NB4 (cell line): Measurements from ENCODE around the gene CCNT1.

ENCODE experiments used
- MYC ChIP-seq: IDR thresholded peaks from 2 replicates; pipeline ENCODE4 v1.6.1; 2011; ENCODE audit warnings: low read depth, low read length
- TF ChIP-seq, protein P1 (sequence below): IDR thresholded peaks from 2 replicates; pipeline ENCODE4 v1.6.1; 2011; ENCODE audit warnings: low read depth, low read length
- TF ChIP-seq, protein P2 (sequence below): IDR thresholded peaks from one replicate; pipeline ENCODE4 v1.5.1; 2012; ENCODE audit warnings: low read depth, low read length

DNA sequence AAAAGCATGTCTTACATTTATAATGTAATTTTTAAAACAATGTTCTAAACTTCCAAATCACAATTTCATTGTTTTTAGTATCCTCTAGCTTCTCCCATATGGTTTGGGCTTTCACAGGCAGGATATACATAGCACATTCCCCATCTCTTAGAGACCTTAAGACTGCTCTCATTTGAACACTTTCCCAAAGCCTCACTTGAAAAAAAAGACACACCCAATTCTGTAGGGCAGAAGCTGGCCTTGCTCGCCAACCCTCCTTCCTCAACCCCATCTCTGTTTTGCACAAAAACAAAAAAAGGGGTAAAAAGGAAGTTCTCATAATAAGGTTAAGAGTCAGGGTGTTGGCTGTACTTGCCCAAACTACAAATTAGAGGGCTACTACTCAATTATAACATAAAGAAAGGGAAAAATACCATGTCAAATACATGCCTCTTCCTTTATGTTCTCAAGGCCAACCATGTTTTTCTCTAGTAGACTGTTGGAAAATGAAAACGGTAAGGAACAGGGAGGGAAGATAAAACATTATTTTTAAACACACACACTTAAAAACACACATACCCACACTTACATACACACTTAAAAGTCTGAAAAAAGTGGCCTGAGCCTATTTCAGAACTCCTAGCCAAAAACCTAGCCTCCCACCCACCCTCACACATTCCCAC lies 24.6 kb downstream of the CCNT1 start:
- TF ChIP-seq, protein P1, sequence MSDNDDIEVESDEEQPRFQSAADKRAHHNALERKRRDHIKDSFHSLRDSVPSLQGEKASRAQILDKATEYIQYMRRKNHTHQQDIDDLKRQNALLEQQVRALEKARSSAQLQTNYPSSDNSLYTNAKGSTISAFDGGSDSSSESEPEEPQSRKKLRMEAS, result no peak
- TF ChIP-seq, protein P2, sequence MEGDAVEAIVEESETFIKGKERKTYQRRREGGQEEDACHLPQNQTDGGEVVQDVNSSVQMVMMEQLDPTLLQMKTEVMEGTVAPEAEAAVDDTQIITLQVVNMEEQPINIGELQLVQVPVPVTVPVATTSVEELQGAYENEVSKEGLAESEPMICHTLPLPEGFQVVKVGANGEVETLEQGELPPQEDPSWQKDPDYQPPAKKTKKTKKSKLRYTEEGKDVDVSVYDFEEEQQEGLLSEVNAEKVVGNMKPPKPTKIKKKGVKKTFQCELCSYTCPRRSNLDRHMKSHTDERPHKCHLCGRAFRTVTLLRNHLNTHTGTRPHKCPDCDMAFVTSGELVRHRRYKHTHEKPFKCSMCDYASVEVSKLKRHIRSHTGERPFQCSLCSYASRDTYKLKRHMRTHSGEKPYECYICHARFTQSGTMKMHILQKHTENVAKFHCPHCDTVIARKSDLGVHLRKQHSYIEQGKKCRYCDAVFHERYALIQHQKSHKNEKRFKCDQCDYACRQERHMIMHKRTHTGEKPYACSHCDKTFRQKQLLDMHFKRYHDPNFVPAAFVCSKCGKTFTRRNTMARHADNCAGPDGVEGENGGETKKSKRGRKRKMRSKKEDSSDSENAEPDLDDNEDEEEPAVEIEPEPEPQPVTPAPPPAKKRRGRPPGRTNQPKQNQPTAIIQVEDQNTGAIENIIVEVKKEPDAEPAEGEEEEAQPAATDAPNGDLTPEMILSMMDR, result no peak
- TF ChIP-seq MYC, result no peak
